OCI-LY1 (cell line): ENCODE data around the gene MARCHF11.

Experiments used
- H2AFZ ChIP-seq: fragments of 200-600 bp; sonication (generic), shearing (Covaris generic); 2 replicates; pipeline ENCODE4 v1.6.0; 2014; ENCODE audit warnings: antibody characterized with exemption, mild to moderate bottlenecking, low read length
- H3F3A ChIP-seq: fragments of 200-600 bp; sonication (generic), shearing (Covaris generic); 2 replicates; pipeline ENCODE4 v1.6.0; 2014; ENCODE audit warnings: mild to moderate bottlenecking, antibody characterized with exemption, low read length, moderate library complexity; ENCODE audit not compliant: insufficient read depth
- H3K27ac ChIP-seq: fragments of 200-600 bp; sonication (generic); 2 replicates; pipeline ENCODE4 v1.5.1; 2014; ENCODE audit warnings: low read length, mixed run types, mild to moderate bottlenecking, low read depth; ENCODE audit not compliant: poor library complexity, severe bottlenecking
- H3K27me3 ChIP-seq: fragments of 200-600 bp; sonication (generic); 2 replicates; pipeline ENCODE4 v1.6.0; 2014; ENCODE audit warnings: antibody characterized with exemption, mild to moderate bottlenecking, low read length, moderate library complexity; ENCODE audit not compliant: insufficient read depth
- H3K36me3 ChIP-seq: fragments of 200-600 bp; sonication (generic); 2 replicates; pipeline ENCODE4 v1.6.1; 2014; ENCODE audit warnings: mild to moderate bottlenecking, antibody characterized with exemption, low read length, moderate library complexity, mixed read lengths; ENCODE audit not compliant: insufficient read depth
- H3K4me1 ChIP-seq: fragments of 200-600 bp; sonication (generic); 2 replicates; pipeline ENCODE4 v1.5.1; 2014; ENCODE audit warnings: mild to moderate bottlenecking, low read length, moderate library complexity; ENCODE audit not compliant: insufficient read depth, severe bottlenecking
- H3K4me2 ChIP-seq: fragments of 200-600 bp; sonication (generic), shearing (Covaris generic); 2 replicates; pipeline ENCODE4 v1.6.1; 2014; ENCODE audit warnings: low read length
- H3K4me3 ChIP-seq: fragments of 200-600 bp; sonication (generic); 2 replicates; pipeline ENCODE4 v1.5.1; 2014; ENCODE audit warnings: low read length, low read depth, mild to moderate bottlenecking, mixed read lengths; ENCODE audit not compliant: poor library complexity, severe bottlenecking
- H3K79me2 ChIP-seq: fragments of 200-600 bp; shearing (Covaris generic); 2 replicates; pipeline ENCODE4 v1.6.1; 2016; ENCODE audit warnings: mixed run types, low read length, mixed read lengths; ENCODE audit not compliant: insufficient read depth
- H3K9ac ChIP-seq: fragments of 200-600 bp; sonication (generic), shearing (Covaris generic); 2 replicates; pipeline ENCODE4 v1.6.1; 2014; ENCODE audit warnings: mild to moderate bottlenecking, low read length, mixed read lengths
- H3K9me2 ChIP-seq: fragments of 200-600 bp; sonication (generic), shearing (Covaris generic); 2 replicates; pipeline ENCODE4 v1.6.1; 2014; ENCODE audit warnings: low read depth, mild to moderate bottlenecking, low read length, mixed read lengths
- H3K9me3 ChIP-seq: fragments of 200-600 bp; shearing (Covaris generic); 2 replicates; pipeline ENCODE4 v1.6.1; 2014; ENCODE audit warnings: low read length, mixed read lengths
- H4K20me1 ChIP-seq: fragments of 200-600 bp; sonication (generic), shearing (Covaris generic); 2 replicates; pipeline ENCODE4 v1.6.0; 2016; ENCODE audit warnings: mild to moderate bottlenecking, low read length; ENCODE audit not compliant: insufficient read depth
- EZH2 ChIP-seq: fragments of 200-600 bp; sonication (generic), shearing (Covaris generic); IDR thresholded peaks from 2 replicates; pipeline ENCODE4 v1.8.0; 2017; ENCODE audit warnings: borderline replicate concordance, mixed run types, mild to moderate bottlenecking, antibody characterized with exemption, low read length, moderate library complexity, mixed read lengths
- TF ChIP-seq, protein P1 (sequence below): fragments of 200-600 bp; sonication (generic), shearing (Covaris generic); IDR thresholded peaks from 2 replicates; pipeline ENCODE4 v1.5.1; 2017; ENCODE audit warnings: mild to moderate bottlenecking, antibody characterized with exemption, low read length, moderate library complexity, mixed read lengths

Gene MARCHF11

GRCh38 chr5:16064135-16064893, 115.3 kb downstream of the MARCHF11 start:
- Histone ChIP-seq H3K79me2 (no peaks in the 10 kb centered on the region), H3K4me3 (no peak overlapping the region), H3K4me1 (no peaks in the 10 kb centered on the region), H3K27me3 (no peaks in the 10 kb centered on the region), H3K36me3 (no peaks in the 10 kb centered on the region), H3K9me3 (no peaks in the 10 kb centered on the region), H4K20me1 (no peaks in the 10 kb centered on the region), H3K9ac (no peak overlapping the region), H3K9me2 (no peaks in the 10 kb centered on the region), H3K4me2 (no peak overlapping the region), H3K27ac (no peak overlapping the region), H3F3A (no peaks in the 10 kb centered on the region), H2AFZ (no peak overlapping the region)
- TF ChIP-seq, protein P1, sequence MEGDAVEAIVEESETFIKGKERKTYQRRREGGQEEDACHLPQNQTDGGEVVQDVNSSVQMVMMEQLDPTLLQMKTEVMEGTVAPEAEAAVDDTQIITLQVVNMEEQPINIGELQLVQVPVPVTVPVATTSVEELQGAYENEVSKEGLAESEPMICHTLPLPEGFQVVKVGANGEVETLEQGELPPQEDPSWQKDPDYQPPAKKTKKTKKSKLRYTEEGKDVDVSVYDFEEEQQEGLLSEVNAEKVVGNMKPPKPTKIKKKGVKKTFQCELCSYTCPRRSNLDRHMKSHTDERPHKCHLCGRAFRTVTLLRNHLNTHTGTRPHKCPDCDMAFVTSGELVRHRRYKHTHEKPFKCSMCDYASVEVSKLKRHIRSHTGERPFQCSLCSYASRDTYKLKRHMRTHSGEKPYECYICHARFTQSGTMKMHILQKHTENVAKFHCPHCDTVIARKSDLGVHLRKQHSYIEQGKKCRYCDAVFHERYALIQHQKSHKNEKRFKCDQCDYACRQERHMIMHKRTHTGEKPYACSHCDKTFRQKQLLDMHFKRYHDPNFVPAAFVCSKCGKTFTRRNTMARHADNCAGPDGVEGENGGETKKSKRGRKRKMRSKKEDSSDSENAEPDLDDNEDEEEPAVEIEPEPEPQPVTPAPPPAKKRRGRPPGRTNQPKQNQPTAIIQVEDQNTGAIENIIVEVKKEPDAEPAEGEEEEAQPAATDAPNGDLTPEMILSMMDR = no peak
- TF ChIP-seq EZH2 = no peak

GRCh38 chr5:16061163-16061562, 118.4 kb downstream of the MARCHF11 start:
- TF ChIP-seq, protein P1 = no peak
- TF ChIP-seq EZH2 = no peak

GRCh38 chr5:16057277-16057676, 122.3 kb downstream of the MARCHF11 start:
- H3K27ac ChIP-seq = no peak overlapping the region
- no peaks in the 10 kb centered on the region for H3K9me3 ChIP-seq
- no peaks in the 10 kb centered on the region for H3F3A ChIP-seq
- no peak overlapping the region for H3K9ac ChIP-seq
- no peak overlapping the region for H2AFZ ChIP-seq
- no peak overlapping the region for H3K4me2 ChIP-seq
- H3K4me3 ChIP-seq = no peak overlapping the region
- H3K9me2 ChIP-seq = no peaks in the 10 kb centered on the region
- no peaks in the 10 kb centered on the region for H3K27me3 ChIP-seq
- no peaks in the 10 kb centered on the region for H3K79me2 ChIP-seq
- TF ChIP-seq, protein P1 = no peak
- TF ChIP-seq EZH2 = no peak
- no peaks in the 10 kb centered on the region for H3K36me3 ChIP-seq
- no peaks in the 10 kb centered on the region for H3K4me1 ChIP-seq
- H4K20me1 ChIP-seq = no peaks in the 10 kb centered on the region

More at GRCh38 chr5:16061163-16061562, 118.4 kb downstream of the MARCHF11 start:
- no peaks in the 10 kb centered on the region for H3K79me2 ChIP-seq
- H4K20me1 ChIP-seq = no peaks in the 10 kb centered on the region
- no peaks in the 10 kb centered on the region for H3K4me1 ChIP-seq
- H3F3A ChIP-seq = no peaks in the 10 kb centered on the region
- no peaks in the 10 kb centered on the region for H3K9me2 ChIP-seq
- H3K36me3 ChIP-seq = no peaks in the 10 kb centered on the region
- no peak overlapping the region for H2AFZ ChIP-seq
- no peaks in the 10 kb centered on the region for H3K27me3 ChIP-seq
- H3K9me3 ChIP-seq = no peaks in the 10 kb centered on the region
- no peak overlapping the region for H3K9ac ChIP-seq
- H3K4me3 ChIP-seq = no peak overlapping the region
- no peak overlapping the region for H3K4me2 ChIP-seq
- no peak overlapping the region for H3K27ac ChIP-seq
